HG03354 (cell line): ENCODE data around the gene TRMT112.
"Not testable (repeated sequence)": the region's sequence is repeated elsewhere in the genome, so short reads cannot be mapped to it uniquely, and the experiment has no call there.

Source experiments
- ATAC-seq: cut with Tn5 transposase; IDR thresholded peaks from one replicate; pipeline ENCODE4 v1.9.1; 2021; ENCODE audit warnings: mild to moderate bottlenecking; ENCODE audit not compliant: unreplicated experiment, poor library complexity, severe bottlenecking

TRMT112 gene

DNA sequence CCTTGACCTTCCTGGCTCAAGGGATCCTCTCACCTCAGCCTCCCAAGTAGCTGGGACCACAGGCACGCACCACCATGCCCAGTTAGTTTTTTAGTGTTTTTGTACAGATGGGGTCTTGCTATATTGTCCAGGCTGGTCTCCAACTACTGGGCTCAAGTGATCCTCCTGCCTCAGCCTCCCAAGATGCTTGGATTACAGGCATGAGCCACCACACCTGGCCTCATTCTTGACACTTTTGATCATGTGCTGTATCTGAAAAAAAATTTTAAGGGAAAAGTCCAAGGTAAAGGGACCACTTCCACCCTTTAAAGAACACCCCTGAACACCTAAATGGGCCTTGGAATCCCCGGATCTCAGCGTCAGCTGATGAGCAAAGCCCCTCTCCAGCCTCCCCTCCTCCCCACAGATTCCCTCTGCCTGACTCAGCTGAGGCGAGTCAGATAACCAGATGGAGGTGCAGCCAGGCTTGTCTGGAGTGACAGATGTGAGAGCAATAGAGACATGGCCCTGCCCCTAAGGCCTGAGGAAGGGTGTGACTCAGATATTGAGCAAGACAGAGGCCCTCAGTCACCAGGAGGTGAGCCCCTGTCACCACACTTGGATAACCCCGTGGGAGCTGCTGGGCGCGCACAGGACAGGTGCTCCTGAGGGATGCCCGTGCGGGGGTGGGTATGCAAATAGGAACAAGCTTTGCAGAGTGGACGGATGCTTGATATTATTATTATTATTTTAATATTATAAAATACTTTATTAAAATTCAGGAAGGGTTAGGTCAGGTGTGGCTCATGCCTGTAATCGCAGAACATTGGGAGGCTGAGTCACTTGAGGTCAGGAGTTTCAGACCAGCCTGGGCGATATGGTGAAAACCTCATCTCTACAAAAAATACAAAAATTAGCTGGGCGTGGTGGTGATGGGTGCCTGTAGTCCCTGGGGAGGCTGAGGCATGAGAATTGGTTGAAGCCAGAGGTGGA is 17.7 kb upstream of the TRMT112 start:
- ATAC-seq, result peak; percentile 83

DNA sequence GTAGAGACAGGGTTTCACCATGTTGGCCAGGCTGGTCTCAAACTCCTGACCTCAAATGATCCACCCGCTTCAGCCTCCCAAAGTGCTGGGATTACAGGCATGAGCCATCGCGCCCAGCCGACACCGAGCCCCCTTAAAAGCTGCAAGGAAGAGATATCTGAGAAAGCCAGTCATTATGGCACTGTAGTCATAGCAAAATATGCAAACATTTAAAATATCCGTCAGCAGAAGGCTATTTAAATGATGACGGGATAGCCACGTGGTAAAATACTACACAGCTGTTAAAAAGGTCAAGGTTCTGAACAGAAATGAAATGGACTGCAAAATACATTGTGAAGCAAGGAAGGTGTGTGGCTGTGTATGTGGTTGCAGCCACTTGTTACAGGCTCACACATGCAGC is 16.2 kb upstream of the TRMT112 start:
- no peak for ATAC-seq

GRCh38 chr11:64331569-64332371 is 14.4 kb upstream of the TRMT112 start:
- ATAC-seq, result peak; percentile 51

GRCh38 chr11:64330888-64331287 is 13.5 kb upstream of the TRMT112 start:
- ATAC-seq, result no peak

- ATAC-seq, result no peak
Observed at GRCh38 chr11:64327993-64328392, 10.6 kb upstream of the TRMT112 start.

DNA sequence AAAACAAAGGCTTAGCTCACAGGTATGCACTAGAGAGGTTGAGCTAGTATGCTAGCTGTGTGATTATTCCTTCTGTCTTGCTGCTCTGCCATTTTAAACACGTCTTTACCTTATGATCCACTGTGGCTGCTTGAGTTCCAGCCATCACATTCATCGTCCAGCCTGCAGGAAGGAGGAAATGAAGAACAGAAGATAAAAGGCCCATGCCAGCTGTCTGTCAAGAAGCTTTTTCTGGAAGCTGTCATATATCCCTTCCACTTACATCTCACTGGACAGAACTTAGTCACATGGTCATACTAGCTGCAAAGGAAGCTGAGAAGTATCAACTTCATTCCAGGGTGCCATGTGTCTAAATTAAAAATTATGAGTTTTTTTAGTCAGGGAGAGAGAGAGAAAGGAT is 10.0 kb upstream of the TRMT112 start:
- ATAC-seq, result no peak

DNA sequence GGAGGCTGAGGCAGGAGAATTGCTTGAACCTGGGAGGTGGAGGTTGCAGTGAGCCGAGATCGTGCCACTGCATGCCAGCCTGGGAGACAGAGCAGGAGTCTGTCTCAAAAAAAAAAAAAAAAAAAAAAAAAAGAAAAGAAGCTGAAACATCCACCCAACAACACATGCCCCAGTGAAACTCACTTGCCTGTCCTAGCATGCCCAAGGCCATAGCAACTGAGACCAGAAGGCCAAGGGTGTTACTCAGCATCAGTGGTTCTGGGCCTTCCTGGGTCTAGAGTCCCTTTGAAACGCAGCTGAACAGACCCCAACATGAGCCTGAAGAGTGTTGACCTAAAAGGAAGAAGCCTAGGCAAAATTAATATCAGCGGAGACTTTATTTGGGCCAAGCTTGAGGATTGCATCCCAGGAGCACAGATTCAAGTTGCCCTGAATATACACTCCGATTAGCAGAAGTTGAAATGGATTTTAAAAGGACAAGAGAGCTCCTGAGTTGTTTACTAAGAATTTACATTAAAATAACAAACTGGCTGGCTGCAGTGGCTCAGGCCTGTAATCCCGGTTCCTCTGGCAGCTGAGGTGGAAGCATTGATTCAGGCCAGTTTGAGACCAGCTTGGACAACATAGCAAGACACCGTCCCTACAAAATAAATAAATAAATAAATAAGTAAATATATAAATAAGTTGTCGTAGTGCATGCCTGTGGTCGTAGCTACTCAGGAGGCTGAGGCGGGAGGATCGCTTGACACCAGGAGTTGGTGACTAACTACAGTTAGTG is 7.5 kb upstream of the TRMT112 start:
- no peak for ATAC-seq

DNA sequence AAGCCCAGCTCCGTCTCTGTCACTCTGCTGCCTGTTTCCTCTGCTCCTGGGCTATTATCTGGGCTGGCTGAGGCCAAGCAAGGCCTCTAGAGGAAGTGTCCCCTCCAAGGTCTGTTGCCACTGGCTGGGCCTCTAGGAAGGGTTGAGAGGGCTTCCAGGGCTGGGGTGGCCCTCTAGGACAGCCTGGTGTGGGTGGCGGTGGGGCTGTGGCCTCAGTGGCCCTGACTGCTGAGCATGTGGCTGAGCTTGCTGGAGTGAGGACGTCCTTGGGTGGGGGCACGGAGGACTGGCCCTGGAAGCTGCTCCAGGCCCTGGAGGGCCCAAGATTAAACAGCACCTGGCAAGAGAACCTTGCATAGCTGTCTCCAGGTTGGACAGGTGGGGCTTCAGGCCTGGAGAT is 6.6 kb upstream of the TRMT112 start:
- ATAC-seq, result not testable (repeated sequence)

DNA sequence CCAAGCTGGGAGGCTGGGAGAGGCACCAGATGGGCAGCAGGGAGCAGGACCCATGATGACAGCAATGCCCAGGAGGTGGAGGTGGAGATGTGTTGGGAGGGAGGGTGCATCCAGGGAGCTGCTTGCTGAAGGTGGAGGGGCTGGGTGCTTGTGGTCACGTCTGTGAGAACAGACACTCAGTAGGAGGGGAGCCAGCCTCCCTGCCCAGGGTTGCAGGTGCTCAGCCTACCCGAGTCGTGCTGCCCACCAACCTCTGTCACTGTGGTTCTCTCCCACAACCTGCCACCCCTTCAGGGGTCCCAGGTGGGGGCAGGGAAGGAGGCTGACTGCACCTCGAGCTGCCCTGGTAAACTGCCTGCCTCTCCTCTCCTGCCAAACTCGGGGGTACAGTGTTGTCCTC is 6.0 kb upstream of the TRMT112 start:
- no peak for ATAC-seq

DNA sequence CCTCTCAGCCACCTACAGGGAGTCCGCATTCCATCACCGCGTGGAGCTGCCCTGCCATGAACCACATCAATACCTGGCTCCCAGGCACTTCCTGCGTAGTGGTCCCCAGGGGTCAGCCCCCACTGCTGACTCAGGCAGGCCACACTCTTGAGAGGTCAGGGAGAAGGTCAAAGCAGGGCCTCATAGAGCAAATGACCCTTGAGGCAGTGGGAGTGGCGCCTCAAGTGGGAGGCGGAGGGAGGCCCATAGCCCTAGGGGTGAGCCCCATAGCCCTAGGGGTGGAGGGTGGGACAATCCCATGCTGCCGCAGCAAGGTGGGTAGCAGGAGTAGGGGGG is 5.5 kb upstream of the TRMT112 start:
- ATAC-seq, result no peak

DNA sequence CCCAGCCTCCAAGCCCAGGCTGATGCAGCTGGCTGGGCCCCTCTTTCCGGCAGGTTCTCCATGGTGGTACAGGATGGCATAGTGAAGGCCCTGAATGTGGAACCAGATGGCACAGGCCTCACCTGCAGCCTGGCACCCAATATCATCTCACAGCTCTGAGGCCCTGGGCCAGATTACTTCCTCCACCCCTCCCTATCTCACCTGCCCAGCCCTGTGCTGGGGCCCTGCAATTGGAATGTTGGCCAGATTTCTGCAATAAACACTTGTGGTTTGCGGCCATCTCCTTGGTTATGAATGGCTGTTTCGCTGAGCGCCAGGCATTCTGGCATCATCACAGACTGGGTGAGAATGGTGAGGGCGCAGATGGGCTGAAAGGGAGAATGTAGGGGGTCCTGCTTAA is 4.2 kb upstream of the TRMT112 start:
- ATAC-seq, result no peak

- no peak for ATAC-seq
Observed at GRCh38 chr11:64321026-64321425, 3.7 kb upstream of the TRMT112 start.

GRCh38 chr11:64320556-64320955 is 3.2 kb upstream of the TRMT112 start:
- no peak for ATAC-seq

DNA sequence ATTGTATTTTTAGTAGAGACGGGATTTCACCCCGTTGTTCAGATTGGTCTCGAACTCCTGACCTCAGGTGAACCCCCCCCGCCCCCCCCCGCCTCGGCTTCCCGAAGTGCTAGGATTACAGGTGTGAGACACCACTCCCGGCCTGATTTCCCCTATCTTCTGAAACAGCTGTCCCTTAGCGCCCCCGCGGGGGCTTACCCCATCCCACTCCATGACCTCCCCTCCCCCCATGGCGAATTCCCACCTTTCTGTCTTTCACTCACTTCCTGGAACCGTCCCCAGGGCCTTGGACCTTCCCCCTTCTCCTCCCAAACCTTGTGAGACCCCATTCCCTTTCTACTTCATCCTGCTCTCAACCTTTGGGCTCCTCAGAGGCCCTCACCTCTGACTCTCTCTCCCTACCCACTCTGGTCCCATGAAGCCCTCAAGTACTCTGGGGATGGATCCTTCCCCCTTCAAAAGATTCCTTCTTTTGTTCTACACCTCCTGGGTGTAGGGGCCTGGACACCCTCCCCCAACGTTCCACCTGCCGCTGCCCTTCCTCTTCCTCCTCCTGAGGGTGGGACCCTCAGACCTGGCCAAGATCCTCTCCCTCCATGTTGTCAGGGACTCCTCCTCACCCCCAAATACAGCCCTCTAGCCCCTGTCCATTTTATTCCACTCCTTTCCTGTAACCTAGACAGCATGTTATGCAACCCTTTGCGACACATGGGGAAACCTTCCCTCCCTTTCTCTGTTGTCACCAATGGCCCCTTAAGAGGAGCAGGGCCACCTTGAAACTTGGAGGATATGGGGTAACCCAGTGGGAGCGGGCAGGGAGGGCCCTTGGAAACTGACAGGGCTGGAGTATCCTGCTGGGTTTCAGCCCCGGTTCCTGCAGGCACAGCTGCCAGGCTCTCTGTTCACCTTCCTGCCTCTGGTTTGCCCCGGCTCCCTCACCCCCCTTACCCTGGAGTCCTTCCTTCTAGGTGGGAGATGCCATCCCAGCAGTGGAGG is 1.7 kb upstream of the TRMT112 start:
- no peak for ATAC-seq

DNA sequence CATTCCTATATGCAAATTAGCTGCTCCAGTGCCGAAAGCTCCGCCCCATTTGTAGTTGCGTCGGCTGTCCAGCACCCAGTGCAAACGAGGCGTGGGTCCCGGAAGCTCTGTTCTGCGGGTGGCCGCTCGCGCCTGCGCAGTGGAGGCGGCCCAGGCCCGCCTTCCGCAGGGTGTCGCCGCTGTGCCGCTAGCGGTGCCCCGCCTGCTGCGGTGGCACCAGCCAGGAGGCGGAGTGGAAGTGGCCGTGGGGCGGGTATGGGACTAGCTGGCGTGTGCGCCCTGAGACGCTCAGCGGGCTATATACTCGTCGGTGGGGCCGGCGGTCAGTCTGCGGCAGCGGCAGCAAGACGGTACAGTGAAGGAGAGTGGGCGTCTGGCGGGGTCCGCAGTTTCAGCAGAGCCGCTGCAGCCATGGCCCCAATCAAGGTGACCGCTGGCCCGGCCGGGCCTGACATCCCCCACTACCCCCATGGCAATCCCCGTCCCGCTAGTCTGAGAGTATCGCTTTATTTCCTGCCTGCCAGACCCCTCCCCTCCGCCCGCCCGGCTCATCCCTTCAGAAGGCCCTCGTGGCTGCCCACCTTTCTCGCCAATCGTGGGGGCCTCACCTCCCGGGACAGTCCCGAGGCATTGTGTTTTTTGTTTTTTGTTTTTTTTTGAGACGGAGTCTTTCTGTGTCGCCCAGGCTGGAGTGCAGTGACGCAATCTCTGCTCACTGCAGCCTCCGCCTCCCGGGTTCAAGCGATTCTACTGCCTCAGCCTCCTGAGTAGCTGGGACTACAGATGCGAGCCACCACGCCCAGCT is 804 bp upstream of the TRMT112 start, which contains the start of gene PRDX5:
TSS of gene PRDX5 (plus strand) at position 161 of the 805 bp plus-strand sequence. CDS start at position 256, 95 bp downstream.
- ATAC-seq, result peak; percentile 76

DNA sequence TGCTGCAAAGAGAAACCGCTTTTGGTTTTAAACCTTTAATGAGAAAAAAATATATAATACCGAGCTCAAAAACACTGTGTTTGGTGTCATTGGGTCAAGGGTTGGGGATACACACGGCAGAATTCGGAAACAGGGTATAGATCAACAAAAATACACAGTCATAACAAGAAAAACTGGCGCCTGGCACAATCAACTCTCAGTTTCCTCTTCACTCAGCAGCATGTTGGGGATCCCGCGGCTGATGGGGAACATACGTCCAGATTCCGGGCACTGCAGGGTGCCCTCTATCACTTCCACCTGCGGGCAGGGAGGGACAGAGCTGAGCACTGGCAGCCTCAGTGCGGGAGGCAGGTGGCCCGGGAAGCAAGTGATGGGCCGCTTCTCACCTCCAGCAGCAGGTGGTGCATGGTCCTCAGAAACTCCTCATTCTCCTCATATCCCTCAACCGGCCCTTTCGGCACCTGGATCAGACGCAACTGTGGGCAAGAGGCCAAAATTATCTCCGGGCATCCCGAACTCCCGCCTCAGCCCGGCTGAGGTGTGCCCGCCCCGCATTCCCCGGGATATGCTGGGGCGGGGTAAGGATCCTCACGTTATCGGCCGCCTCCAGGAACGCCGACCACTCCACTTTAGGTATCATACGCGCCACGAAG is 561 bp downstream of the TRMT112 start:
- ATAC-seq, result peak; percentile 11

GRCh38 chr11:64315667-64316526 is 1.5 kb downstream of the TRMT112 start:
- not testable (repeated sequence) for ATAC-seq
